Upper lobe of right lung (tissue), 1 donor: Measurements from ENCODE around the gene MACROD1. TPM values are rescaled to one million over a fixed set of nuclear protein-coding genes. Genes with fewer than 3 reads are reported as not detected.

Source experiments
- ATAC-seq: fragments of 200-7000 bp; cut with Tn5 transposase; one replicate; pipeline ENCODE4 v1.9.1; 2020; ENCODE audit warnings: mild to moderate bottlenecking, moderate library complexity
- DNase-seq: peaks from one replicate; pipeline ENCODE4 v3.0.0-alpha.2; 2020
- H3K27ac ChIP-seq: fragments of 200-600 bp; one replicate; pipeline ENCODE4 v1.8.0; 2022
- H3K27me3 ChIP-seq: fragments of 200-600 bp; one replicate; pipeline ENCODE4 v1.8.0; 2022; ENCODE audit warnings: mild to moderate bottlenecking
- H3K36me3 ChIP-seq: fragments of 200-600 bp; one replicate; pipeline ENCODE4 v1.8.0; 2022
- H3K4me1 ChIP-seq: fragments of 200-600 bp; one replicate; pipeline ENCODE4 v1.8.0; 2022
- H3K4me3 ChIP-seq: fragments of 200-600 bp; one replicate; pipeline ENCODE4 v1.8.0; 2022; ENCODE audit warnings: mild to moderate bottlenecking
- H3K9me3 ChIP-seq: fragments of 200-600 bp; one replicate; pipeline ENCODE4 v1.8.0; 2022
- intact Hi-C: fragments of 100-400 bp; cut with DNase I; formaldehyde crosslinking; loops from one replicate; pipeline ENCODE4 v1.11.0; 2022
- total RNA-seq: library from RNA; stranded (reverse); fragmentation: NEBNext Ultra II Directional; extraction: Animal tissue kit (Norgen Biotek cat#: 25700); gene quantifications from one replicate; pipeline ENCODE4 v1.2.1, GENCODE V29; 2021
- TF ChIP-seq, protein P1 (sequence below): fragments of 200-600 bp; IDR thresholded peaks from one replicate; pipeline ENCODE4 v1.8.0; 2022; ENCODE audit warnings: antibody characterized with exemption
- donor health status: DM: no; HTN: yes; CAD: no; lungs with severe emphysema.

The MACROD1 gene
- total RNA-seq, 1 donor from 2014 or later, result 15.8 TPM

DNA sequence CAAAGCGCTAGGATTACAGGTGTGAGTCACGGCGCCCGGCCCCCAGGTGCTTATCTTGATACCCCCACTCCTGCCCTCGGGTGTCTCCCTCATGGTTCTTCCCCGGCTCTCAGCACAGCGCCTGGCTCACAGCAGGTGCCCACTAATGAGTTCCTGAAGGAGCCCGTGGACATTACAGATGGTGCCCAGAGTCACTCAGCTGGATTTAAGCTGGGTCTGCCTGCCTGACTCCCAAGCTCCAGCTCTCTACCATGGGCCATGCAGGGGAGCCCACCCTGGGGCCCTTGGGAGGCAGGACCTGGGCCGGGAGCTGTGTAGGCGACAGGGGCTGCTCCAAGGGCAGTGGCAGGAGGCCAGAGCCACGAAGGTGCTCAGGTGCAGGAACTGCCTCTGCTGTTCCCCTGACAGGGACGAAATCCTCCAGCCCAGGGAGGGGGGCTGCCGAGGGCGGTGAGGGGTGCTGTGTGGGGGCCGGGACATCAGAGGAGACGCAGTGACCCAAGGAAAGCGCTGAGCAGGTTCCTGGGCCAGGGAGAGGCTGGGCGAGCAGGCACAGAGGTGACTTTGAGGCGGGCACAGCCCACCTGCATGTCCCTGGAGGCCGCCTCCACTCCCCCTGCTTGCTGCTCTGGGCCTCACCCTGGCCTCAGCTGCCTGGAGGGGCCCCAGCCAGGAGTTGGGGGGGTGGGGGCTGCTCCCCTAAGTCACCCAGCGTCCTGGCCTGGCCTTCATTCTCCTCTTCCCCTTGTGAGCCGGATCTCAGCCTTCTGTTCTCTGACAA is 144.7 kb downstream of the MACROD1 start:
- H3K4me3 ChIP-seq, result no peak overlapping the region
- H3K9me3 ChIP-seq, result no peaks in the 10 kb centered on the region
- H3K27ac ChIP-seq, result no peak overlapping the region
- DNase-seq (no peak), ATAC-seq (no peak)
- no peaks in the 10 kb centered on the region for H3K36me3 ChIP-seq
- intact Hi-C loops, result no loop called here
- TF ChIP-seq, protein P1, sequence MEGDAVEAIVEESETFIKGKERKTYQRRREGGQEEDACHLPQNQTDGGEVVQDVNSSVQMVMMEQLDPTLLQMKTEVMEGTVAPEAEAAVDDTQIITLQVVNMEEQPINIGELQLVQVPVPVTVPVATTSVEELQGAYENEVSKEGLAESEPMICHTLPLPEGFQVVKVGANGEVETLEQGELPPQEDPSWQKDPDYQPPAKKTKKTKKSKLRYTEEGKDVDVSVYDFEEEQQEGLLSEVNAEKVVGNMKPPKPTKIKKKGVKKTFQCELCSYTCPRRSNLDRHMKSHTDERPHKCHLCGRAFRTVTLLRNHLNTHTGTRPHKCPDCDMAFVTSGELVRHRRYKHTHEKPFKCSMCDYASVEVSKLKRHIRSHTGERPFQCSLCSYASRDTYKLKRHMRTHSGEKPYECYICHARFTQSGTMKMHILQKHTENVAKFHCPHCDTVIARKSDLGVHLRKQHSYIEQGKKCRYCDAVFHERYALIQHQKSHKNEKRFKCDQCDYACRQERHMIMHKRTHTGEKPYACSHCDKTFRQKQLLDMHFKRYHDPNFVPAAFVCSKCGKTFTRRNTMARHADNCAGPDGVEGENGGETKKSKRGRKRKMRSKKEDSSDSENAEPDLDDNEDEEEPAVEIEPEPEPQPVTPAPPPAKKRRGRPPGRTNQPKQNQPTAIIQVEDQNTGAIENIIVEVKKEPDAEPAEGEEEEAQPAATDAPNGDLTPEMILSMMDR, result no peak
- H3K27me3 ChIP-seq, result no peaks in the 10 kb centered on the region
- H3K4me1 ChIP-seq, result no peaks in the 10 kb centered on the region

DNA sequence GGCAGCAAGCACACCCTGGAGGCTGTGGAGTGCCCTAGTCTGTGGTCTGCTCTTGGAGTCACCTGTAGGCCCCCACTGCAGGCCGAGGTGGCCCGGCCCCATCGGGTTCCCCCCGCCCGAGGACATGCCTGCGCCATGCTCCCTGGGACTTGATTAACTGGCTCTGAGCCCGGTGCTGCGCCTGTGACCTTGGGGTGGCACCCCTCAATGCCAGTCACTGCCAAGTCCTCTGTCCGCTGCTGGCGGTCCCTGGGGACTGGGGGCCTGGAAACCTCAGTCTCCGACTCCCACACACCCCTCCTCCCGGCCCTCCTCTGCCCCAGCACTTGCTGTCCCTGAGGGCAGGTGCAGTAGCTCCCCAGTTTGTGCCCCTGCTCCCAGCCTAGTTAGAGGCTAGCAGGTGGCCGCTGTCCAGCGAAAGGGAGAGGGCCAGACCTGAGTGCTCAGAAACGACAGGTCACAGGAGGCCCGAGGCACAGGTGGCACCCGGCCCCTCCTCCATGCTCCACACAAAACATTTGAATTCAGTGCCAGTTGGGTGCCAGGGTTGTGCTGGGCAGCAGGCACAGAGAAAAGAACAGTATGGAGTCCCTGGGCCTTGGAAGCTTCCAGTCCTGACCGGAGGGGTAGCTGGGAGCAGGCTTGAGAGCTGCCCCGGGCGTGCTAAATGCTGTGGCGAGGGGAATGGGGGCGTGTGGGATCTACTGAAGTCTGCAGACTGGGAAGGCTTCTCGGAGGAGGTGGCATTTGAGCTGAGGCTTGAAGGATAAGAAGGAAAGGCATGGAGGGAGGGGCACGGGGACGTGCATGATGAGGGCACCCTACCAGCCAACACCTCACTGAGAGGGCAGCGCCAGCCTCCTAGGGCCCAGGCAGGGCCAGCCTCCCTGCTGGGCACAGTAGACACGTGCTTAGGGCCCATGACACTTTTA is 146.5 kb downstream of the MACROD1 start:
- ATAC-seq (peak; percentile 11), DNase-seq (no peak)
- TF ChIP-seq, protein P1, result no peak
- no peak overlapping the region for H3K4me3 ChIP-seq
- no peaks in the 10 kb centered on the region for H3K36me3 ChIP-seq
- intact Hi-C loops, result no loop called here
- no peak overlapping the region for H3K27ac ChIP-seq
- no peaks in the 10 kb centered on the region for H3K27me3 ChIP-seq
- no peaks in the 10 kb centered on the region for H3K9me3 ChIP-seq
- no peaks in the 10 kb centered on the region for H3K4me1 ChIP-seq

DNA sequence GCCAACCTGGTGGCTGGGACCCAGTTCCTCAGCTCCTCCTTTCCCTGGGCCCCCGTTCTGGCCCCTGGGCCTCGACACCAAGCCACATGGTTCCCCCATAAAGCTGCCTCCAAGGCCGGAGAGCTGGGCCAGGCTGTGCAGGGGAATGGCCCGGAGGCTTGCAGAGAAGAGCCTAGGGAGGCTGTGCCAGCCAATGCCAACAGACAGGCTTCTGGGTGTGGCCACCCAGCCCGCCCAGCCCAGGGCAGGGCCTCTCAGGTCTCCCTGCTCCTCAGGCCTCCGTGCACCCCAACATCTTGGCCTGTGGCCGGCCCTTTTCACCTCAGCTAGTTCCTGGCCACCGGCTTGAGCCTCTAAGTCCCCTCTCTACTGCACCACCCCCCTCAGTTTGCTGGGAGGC is 147.6 kb downstream of the MACROD1 start:
- ATAC-seq (no peak), DNase-seq (no peak)
- no peak overlapping the region for H3K4me3 ChIP-seq
- H3K9me3 ChIP-seq, result no peaks in the 10 kb centered on the region
- TF ChIP-seq, protein P1, result no peak
- intact Hi-C loops, result no loop called here
- H3K27me3 ChIP-seq, result no peaks in the 10 kb centered on the region
- H3K4me1 ChIP-seq, result no peaks in the 10 kb centered on the region
- H3K36me3 ChIP-seq, result no peaks in the 10 kb centered on the region
- no peak overlapping the region for H3K27ac ChIP-seq

DNA sequence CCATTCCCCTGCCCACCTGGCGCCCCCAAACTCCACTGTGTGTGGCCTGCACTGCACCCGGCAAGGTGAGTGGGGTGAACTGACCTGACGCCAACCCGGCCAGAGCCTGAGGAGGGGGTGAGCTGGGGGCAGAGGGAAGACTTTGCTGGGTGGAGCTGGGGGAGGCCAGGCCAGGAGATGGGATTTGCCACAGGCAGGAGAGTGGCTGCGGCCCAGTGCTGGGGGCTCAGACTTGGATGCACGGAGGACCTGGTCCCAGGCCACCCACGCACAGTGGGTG is 148.0 kb downstream of the MACROD1 start:
- Histone ChIP-seq H3K4me3 (no peak overlapping the region), H3K36me3 (no peaks in the 10 kb centered on the region), H3K4me1 (no peaks in the 10 kb centered on the region), H3K27me3 (no peaks in the 10 kb centered on the region), H3K9me3 (no peaks in the 10 kb centered on the region), H3K27ac (no peak overlapping the region)
- intact Hi-C loops, result no loop called here
- TF ChIP-seq, protein P1, result no peak
- ATAC-seq, result no peak
- no peak for DNase-seq

DNA sequence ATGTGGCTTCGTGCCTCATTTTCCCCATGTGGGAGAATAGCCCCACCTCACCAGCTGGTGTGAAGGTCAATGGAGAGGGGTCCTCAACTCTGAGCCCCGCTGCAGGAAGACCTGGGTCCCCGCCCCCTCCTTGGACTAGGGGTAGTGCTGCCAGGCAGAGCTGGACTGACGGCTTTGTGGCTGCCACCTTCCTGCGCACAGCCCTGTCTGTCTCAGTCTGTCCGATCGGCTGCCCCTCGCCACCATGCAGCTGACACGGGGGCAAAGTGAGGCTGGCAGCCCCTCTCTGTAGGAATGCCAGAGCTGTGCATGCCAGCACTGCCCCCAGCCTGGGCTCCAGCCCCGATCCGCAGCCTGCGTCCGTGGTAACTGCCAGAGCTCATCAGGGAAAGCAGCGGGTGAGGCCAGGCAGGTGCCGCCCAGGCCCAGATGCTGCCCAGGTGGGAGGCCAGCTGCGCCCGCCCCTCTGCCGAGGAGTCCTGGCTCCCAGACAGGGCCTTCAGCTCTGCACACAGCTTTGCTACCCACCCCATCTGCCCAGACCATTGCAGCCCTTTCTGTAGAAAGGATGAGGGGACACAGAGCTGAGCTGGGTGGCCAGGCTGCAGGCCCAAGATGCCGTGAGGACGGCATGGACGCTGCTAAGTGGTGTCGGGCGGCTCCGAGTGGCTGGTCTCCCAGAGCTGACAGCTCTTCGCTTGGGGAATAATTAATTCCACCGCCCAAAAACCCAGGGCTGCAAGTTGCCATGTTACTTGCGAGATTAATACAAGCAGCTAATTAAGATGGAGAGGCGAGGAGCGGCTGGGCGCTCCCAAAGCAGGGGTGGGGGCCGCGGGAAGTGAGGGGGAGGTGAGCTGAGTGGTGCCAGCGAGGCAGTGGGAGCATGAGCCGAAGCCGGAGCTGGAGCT is 149.7 kb downstream of the MACROD1 start:
- Histone ChIP-seq H3K4me1 (no peaks in the 10 kb centered on the region), H3K27me3 (no peaks in the 10 kb centered on the region), H3K9me3 (no peaks in the 10 kb centered on the region), H3K27ac (no peak overlapping the region), H3K4me3 (no peak overlapping the region), H3K36me3 (no peaks in the 10 kb centered on the region)
- TF ChIP-seq, protein P1, result no peak
- ATAC-seq (no peak), DNase-seq (no peak)
- intact Hi-C loops, result no loop called here
